Sigmoid colon (tissue), 7 donors: ENCODE measurements around the gene ARHGAP10. TPM values are rescaled to one million over a fixed set of nuclear protein-coding genes. Genes with fewer than 3 reads are reported as not detected.

Experiments
- DNase-seq: peaks from one replicate; pipeline ENCODE4 v3.0.0-alpha.2; 2019
- H3K27ac ChIP-seq, 4 donors: fragments of 200-600 bp; sonication (generic); one replicate each; pipeline ENCODE4 v1.5.1; 2016 to 2019; ENCODE audit warnings: mild to moderate bottlenecking in 1 of 4
- H3K27me3 ChIP-seq, 3 donors: fragments of 200-600 bp; sonication (generic); one replicate each; pipeline ENCODE4 v1.5.1; 2019; ENCODE audit warnings: mild to moderate bottlenecking in 1 of 3
- H3K36me3 ChIP-seq, 4 donors: fragments of 200-600 bp; sonication (generic); one replicate each; pipeline ENCODE4 v1.5.1; 2016 to 2019
- H3K4me1 ChIP-seq, 4 donors: fragments of 200-600 bp; sonication (generic); one replicate each; pipeline ENCODE4 v1.5.1; 2017 to 2019
- H3K4me3 ChIP-seq, 4 donors: fragments of 200-600 bp; sonication (generic); one replicate each; pipeline ENCODE4 v1.5.1; 2017 to 2019; ENCODE audit warnings: mild to moderate bottlenecking in 2 of 4, moderate library complexity in 1 of 4
- H3K9me3 ChIP-seq, 4 donors: fragments of 200-600 bp in 3 of 4; sonication (generic) in 3 of 4; one replicate each; pipeline versions ENCODE4 v1.5.1 to v1.6.1; 2013 to 2019
- EP300 ChIP-seq, 4 donors: sonication (generic); formaldehyde crosslinking; IDR thresholded peaks; one replicate each; pipeline ENCODE4 v1.6.1; 2017; ENCODE audit warnings: antibody characterized with exemption in 4 of 4
- POLR2A ChIP-seq, 2 donors: fragments of 450-650 bp; IDR thresholded peaks; one replicate each; pipeline ENCODE4 v1.6.1; 2016; ENCODE audit warnings: antibody characterized with exemption in 2 of 2, mild to moderate bottlenecking in 2 of 2, moderate library complexity in 2 of 2
- POLR2AphosphoS5 ChIP-seq, 4 donors: sonication (generic); formaldehyde crosslinking; IDR thresholded peaks; one replicate each; pipeline ENCODE4 v1.6.1; 2017; ENCODE audit warnings: antibody characterized with exemption in 4 of 4
- WGBS, 2 donors: extraction: QIAGEN DNeasy Blood & Tissue Kit; methylation state at CpG; one replicate each; pipeline ENCODE4 v1.1.7; 2013; 5-methylcytosine and 5-hydroxymethylcytosine counted together
- intact Hi-C: fragments of 100-400 bp; cut with DNase I; formaldehyde crosslinking; loops from one replicate; pipeline ENCODE4 v1.15.1; 2023
- polyA plus RNA-seq, 3 donors: library from polyadenylated mRNA; stranded (reverse); fragments of 200-250 nt; gene quantifications; one replicate each; pipeline ENCODE4 v1.2.3, GENCODE V29; 2013
- total RNA-seq, 4 donors: library from RNA; depleted of rRNA; stranded (reverse); fragments of >200 nt; gene quantifications; one replicate each; pipeline ENCODE4 v1.1.0, GENCODE V29; 2016
- TF ChIP-seq, protein P1 (sequence below), 4 experiments: fragments of 450-650 bp in 3 of 4; fragments of 200-600 bp in 1 of 4; IDR thresholded peaks; one replicate each; pipeline ENCODE4 v1.5.1; 2016 to 2019; ENCODE audit warnings: antibody characterized with exemption in 4 of 4, mild to moderate bottlenecking in 3 of 4, moderate library complexity in 2 of 4
- donor health status: healthy with polysubstance abuse.
- donor health status: Bipolar disorder and iron deficiency.
- donor health status: healthy.

The ARHGAP10 gene
- total and polyA plus RNA-seq, 7 donors = 3.0 to 158 (median 123) TPM

DNA sequence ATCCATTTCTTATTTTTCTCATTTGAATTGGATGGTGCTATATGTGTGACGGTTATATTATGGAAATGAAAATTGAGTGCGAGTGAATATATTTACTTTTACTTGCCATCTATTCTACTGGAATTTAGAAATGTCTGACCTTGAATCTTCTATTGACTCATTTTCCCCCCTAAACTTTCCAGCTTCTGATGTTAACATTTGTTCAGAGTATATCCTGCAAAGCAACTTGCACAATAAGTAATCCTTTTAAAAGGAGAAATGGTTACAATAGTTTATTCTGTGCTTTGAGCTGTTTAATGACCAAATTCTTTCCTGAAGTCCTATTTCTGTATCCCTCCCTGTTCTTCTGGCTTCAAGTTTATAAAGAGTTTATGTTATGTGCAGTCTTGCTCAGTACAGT is 116.7 kb downstream of the ARHGAP10 start:
- DNase-seq = no peak
- TF ChIP-seq POLR2AphosphoS5 (IDR thresholded peaks at IDR 0.05) (no peak), POLR2A (IDR thresholded peaks at IDR 0.05) (no peak), EP300 (IDR thresholded peaks at IDR 0.05) (no peak)
- TF ChIP-seq, protein P1, sequence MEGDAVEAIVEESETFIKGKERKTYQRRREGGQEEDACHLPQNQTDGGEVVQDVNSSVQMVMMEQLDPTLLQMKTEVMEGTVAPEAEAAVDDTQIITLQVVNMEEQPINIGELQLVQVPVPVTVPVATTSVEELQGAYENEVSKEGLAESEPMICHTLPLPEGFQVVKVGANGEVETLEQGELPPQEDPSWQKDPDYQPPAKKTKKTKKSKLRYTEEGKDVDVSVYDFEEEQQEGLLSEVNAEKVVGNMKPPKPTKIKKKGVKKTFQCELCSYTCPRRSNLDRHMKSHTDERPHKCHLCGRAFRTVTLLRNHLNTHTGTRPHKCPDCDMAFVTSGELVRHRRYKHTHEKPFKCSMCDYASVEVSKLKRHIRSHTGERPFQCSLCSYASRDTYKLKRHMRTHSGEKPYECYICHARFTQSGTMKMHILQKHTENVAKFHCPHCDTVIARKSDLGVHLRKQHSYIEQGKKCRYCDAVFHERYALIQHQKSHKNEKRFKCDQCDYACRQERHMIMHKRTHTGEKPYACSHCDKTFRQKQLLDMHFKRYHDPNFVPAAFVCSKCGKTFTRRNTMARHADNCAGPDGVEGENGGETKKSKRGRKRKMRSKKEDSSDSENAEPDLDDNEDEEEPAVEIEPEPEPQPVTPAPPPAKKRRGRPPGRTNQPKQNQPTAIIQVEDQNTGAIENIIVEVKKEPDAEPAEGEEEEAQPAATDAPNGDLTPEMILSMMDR (IDR thresholded peaks at IDR 0.05) = no peak
- H3K36me3 ChIP-seq = peaks cover 0 to 4% (median 0%) of the 10 kb centered on the region in 4 donors
- H3K9me3 ChIP-seq = no peaks in the 10 kb centered on the region
- peak overlapping the region; percentile 60 to 72 (median 68) for H3K27ac ChIP-seq
- 86 to 94% methylated on average over 2 of the region's 2 CpGs for WGBS, 2 donors
- H3K4me3 ChIP-seq = no peak overlapping the region
- intact Hi-C loops = loop anchor here (5.0 kb wide), 1 partner anchor 116 kb away; the partner anchor contains the start of gene ARHGAP10
- no peaks in the 10 kb centered on the region for H3K27me3 ChIP-seq
- H3K4me1 ChIP-seq = peaks cover 0 to 61% (median 53%) of the 10 kb centered on the region in 4 donors

DNA sequence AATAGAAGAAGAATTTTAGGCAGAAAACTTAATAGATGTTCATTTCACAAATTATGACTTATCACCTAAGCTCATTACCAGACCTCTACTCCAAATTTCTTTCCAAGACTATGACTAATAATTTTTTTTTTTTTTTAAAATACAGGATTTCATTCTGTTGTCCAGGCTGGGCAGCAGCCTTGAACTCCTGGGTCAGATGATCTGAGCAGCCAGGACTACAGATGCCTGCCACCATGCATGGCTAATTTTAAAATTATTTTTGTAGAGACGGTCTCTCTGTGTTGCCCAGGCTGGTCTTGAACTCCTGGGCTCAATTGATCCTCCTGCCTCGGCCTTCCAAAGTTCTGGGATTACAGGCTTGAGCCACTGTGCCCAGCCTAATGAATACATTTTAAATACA is 119.2 kb downstream of the ARHGAP10 start:
- H3K27ac ChIP-seq = peak overlapping the region in 2 of 4 donors; percentile 20 to 24
- TF ChIP-seq, protein P1 (IDR thresholded peaks at IDR 0.05) = no peak
- TF ChIP-seq POLR2AphosphoS5 (IDR thresholded peaks at IDR 0.05) (no peak), EP300 (IDR thresholded peaks at IDR 0.05) (no peak), POLR2A (IDR thresholded peaks at IDR 0.05) (no peak)

DNA sequence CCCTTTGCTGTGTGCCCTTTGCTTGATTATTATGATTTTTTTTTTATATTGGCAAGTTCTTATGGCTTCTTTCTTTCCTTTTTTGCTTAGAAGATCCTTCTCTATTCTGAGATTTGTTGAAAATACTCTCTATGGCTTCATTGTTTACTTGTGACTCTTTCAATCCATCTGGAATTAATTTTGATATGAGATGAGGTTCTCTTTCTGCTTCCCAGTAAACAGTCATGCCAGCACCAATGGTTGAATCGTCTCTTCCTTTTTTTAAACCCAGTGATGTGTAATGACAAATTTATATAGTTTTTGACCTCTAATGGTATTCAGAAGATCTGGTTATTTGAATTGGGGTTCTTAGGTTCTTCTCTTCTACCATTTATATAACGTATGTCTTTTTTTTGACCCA is 121.8 kb downstream of the ARHGAP10 start:
- no peak for TF ChIP-seq EP300 (IDR thresholded peaks at IDR 0.05)
- TF ChIP-seq POLR2A (IDR thresholded peaks at IDR 0.05) = no peak
- TF ChIP-seq, protein P1 (IDR thresholded peaks at IDR 0.05) = no peak
- TF ChIP-seq POLR2AphosphoS5 (IDR thresholded peaks at IDR 0.05) = no peak
- Histone ChIP-seq H3K4me3 (no peak overlapping the region), H3K9me3 (no peaks in the 10 kb centered on the region), H3K27me3 (no peaks in the 10 kb centered on the region), H3K4me1 (peaks cover 0 to 64% (median 42%) of the 10 kb centered on the region in 4 donors), H3K36me3 (peaks cover 0 to 8% (median 2%) of the 10 kb centered on the region in 4 donors), H3K27ac (peak overlapping the region in 3 of 4 donors; percentile 3 to 81 (median 65))
- WGBS, 2 donors = 92% methylated on average over 2 of the region's 2 CpGs
- intact Hi-C loops = no loop called here
- DNase-seq = no peak

More for the DNA sequence above, 119.2 kb downstream of the ARHGAP10 start:
- H3K4me3 ChIP-seq = no peak overlapping the region
- no peaks in the 10 kb centered on the region for H3K27me3 ChIP-seq
- WGBS, 2 donors = 87 to 94% methylated on average over 2 of the region's 2 CpGs
- intact Hi-C loops = no loop called here
- H3K4me1 ChIP-seq = peaks cover 0 to 71% (median 61%) of the 10 kb centered on the region in 4 donors
- DNase-seq = no peak
- no peaks in the 10 kb centered on the region for H3K9me3 ChIP-seq
- peaks cover 0 to 4% (median 0%) of the 10 kb centered on the region in 4 donors for H3K36me3 ChIP-seq

DNA sequence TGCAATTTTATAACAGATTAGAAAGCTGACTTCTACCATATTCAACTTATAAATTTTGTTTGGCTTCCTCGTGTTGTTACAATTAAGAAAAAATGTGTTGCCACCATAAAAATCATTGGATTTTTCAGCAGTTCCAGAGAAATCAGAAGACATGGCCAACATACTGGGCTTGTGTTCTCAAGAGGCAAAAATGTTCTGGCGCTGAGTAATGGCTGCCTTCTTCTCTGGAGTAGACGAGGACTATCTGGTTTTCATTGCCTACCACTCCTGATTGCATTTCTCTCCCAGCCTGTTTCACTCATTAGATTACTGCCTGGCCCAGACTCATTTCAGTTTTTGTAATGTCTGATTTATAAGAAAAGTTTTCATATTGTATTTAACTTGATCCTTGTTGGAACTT is 122.3 kb downstream of the ARHGAP10 start:
- TF ChIP-seq, protein P1 (IDR thresholded peaks at IDR 0.05) = no peak
- no peak for TF ChIP-seq POLR2A (IDR thresholded peaks at IDR 0.05)
- no peak for TF ChIP-seq EP300 (IDR thresholded peaks at IDR 0.05)
- TF ChIP-seq POLR2AphosphoS5 (IDR thresholded peaks at IDR 0.05) = no peak
- Histone ChIP-seq H3K4me3 (no peak overlapping the region), H3K4me1 (peaks cover 0 to 59% (median 37%) of the 10 kb centered on the region in 4 donors), H3K9me3 (no peaks in the 10 kb centered on the region), H3K36me3 (peaks cover 0 to 12% (median 3%) of the 10 kb centered on the region in 4 donors), H3K27ac (peak overlapping the region; percentile 5 to 81 (median 60)), H3K27me3 (no peaks in the 10 kb centered on the region)
- DNase-seq = no peak
- intact Hi-C loops = no loop called here
- WGBS, 2 donors = 83 to 87% methylated on average over 3 of the region's 3 CpGs

DNA sequence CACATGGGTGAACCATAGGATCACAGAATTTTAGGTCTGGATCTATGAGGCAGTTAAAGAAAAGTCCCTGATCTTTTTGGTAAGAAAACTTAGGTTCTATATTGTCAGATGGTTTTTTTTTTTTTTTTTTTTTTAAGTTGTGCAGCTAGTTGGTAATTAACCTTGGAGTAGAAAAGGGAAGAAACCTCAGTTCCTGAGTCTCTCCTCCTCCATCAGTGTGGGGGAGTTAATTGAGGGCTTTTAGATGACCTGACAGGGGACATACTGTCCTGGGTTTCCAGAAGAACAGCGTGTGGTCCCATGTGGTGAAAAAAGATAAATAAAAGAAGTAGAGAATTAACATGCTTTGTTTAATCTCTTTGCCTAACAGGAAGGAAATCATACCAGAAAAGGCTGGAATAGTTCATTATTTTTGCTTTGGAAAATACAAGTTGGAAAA is 123.7 kb downstream of the ARHGAP10 start:
- no peak for DNase-seq
- Histone ChIP-seq H3K27me3 (no peaks in the 10 kb centered on the region), H3K36me3 (peaks cover 0 to 17% (median 3%) of the 10 kb centered on the region in 4 donors), H3K27ac (peak overlapping the region; percentile 48 to 81 (median 60)), H3K4me1 (peaks cover 0 to 55% (median 32%) of the 10 kb centered on the region in 4 donors), H3K4me3 (no peak overlapping the region), H3K9me3 (no peaks in the 10 kb centered on the region)
- TF ChIP-seq POLR2A (IDR thresholded peaks at IDR 0.05) (no peak), POLR2AphosphoS5 (IDR thresholded peaks at IDR 0.05) (peak; percentile 22 to 58 (median 29)), EP300 (IDR thresholded peaks at IDR 0.05) (peak in 3 of 4 donors; percentile 39 to 88 (median 57))
- TF ChIP-seq, protein P1 (IDR thresholded peaks at IDR 0.05) = no peak
- 74 to 79% methylated on average over 1 of the region's 1 CpG for WGBS, 2 donors
- intact Hi-C loops = no loop called here
